WTC11 (cell line): ENCODE data around the gene ALDOA.

Experiments used
- FOXJ3 ChIP-seq: sonication (generic); formaldehyde crosslinking; IDR thresholded peaks from 2 replicates; pipeline ENCODE4 v1.9.0; 2021; ENCODE audit warnings: missing genetic modification reagents, mild to moderate bottlenecking, borderline replicate concordance
- TF ChIP-seq, protein P1 (sequence below): sonication (generic); formaldehyde crosslinking; IDR thresholded peaks from 2 replicates; pipeline ENCODE4 v1.8.1; 2022; ENCODE audit warnings: mild to moderate bottlenecking, missing genetic modification reagents, moderate library complexity, borderline replicate concordance
- TF ChIP-seq, protein P2 (sequence below): fragments of 200-600 bp; IDR thresholded peaks from 2 replicates; pipeline ENCODE4 v1.8.0; 2022; ENCODE audit warnings: antibody characterized with exemption
- TF ChIP-seq, protein P3 (sequence below): sonication (generic); formaldehyde crosslinking; IDR thresholded peaks from 2 replicates; pipeline ENCODE4 v1.8.1; 2022; ENCODE audit warnings: low read depth, missing genetic modification reagents, borderline replicate concordance
- TF ChIP-seq, protein P4 (sequence below): sonication (generic); formaldehyde crosslinking; IDR thresholded peaks from 2 replicates; pipeline ENCODE4 v1.8.1; 2023; ENCODE audit warnings: mild to moderate bottlenecking, missing genetic modification reagents

DNA sequence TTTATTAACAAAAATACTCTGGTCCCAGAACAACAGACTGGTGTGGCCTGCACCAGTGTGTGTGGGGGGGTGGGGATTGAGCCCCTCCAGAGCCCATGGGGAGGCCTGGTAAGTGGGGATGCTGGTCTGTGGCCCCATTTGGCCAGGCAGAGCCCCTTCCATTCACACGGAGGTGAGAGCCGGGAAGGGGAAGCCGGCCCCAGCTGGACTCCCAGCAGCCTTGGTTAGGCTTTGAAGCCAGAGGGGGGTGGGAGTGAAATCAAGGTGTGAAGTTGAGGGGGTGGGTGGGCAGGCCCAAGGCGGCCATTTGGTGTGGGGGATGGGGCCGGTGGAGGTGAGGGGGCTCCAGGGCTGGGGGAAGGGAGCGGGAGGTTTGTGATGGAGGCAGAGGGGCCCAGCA, 20.3 kb downstream of the ALDOA start:
- TF ChIP-seq, protein P1, sequence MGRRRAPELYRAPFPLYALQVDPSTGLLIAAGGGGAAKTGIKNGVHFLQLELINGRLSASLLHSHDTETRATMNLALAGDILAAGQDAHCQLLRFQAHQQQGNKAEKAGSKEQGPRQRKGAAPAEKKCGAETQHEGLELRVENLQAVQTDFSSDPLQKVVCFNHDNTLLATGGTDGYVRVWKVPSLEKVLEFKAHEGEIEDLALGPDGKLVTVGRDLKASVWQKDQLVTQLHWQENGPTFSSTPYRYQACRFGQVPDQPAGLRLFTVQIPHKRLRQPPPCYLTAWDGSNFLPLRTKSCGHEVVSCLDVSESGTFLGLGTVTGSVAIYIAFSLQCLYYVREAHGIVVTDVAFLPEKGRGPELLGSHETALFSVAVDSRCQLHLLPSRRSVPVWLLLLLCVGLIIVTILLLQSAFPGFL (CRISPR knock-in tag), result no peak
- TF ChIP-seq, protein P2, sequence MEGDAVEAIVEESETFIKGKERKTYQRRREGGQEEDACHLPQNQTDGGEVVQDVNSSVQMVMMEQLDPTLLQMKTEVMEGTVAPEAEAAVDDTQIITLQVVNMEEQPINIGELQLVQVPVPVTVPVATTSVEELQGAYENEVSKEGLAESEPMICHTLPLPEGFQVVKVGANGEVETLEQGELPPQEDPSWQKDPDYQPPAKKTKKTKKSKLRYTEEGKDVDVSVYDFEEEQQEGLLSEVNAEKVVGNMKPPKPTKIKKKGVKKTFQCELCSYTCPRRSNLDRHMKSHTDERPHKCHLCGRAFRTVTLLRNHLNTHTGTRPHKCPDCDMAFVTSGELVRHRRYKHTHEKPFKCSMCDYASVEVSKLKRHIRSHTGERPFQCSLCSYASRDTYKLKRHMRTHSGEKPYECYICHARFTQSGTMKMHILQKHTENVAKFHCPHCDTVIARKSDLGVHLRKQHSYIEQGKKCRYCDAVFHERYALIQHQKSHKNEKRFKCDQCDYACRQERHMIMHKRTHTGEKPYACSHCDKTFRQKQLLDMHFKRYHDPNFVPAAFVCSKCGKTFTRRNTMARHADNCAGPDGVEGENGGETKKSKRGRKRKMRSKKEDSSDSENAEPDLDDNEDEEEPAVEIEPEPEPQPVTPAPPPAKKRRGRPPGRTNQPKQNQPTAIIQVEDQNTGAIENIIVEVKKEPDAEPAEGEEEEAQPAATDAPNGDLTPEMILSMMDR, result no peak
- TF ChIP-seq, protein P3, sequence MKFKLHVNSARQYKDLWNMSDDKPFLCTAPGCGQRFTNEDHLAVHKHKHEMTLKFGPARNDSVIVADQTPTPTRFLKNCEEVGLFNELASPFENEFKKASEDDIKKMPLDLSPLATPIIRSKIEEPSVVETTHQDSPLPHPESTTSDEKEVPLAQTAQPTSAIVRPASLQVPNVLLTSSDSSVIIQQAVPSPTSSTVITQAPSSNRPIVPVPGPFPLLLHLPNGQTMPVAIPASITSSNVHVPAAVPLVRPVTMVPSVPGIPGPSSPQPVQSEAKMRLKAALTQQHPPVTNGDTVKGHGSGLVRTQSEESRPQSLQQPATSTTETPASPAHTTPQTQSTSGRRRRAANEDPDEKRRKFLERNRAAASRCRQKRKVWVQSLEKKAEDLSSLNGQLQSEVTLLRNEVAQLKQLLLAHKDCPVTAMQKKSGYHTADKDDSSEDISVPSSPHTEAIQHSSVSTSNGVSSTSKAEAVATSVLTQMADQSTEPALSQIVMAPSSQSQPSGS (CRISPR knock-in tag), result no peak
- TF ChIP-seq, protein P4, sequence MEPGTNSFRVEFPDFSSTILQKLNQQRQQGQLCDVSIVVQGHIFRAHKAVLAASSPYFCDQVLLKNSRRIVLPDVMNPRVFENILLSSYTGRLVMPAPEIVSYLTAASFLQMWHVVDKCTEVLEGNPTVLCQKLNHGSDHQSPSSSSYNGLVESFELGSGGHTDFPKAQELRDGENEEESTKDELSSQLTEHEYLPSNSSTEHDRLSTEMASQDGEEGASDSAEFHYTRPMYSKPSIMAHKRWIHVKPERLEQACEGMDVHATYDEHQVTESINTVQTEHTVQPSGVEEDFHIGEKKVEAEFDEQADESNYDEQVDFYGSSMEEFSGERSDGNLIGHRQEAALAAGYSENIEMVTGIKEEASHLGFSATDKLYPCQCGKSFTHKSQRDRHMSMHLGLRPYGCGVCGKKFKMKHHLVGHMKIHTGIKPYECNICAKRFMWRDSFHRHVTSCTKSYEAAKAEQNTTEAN, result no peak
- TF ChIP-seq FOXJ3, result no peak
